GM12875 (cell line): Measurements from ENCODE around the gene PPP2R2D.
A peak's percentile ranks its signal among the peaks of the same experiment; 100 is the strongest.

Experiments
- H3K4me3 ChIP-seq: one replicate; pipeline ENCODE4 v1.5.1; 2011; ENCODE audit warnings: low read depth, low read length, control low read depth
- CTCF ChIP-seq: IDR thresholded peaks from 2 replicates; pipeline ENCODE4 v1.5.1; 2011; ENCODE audit warnings: low read depth, mild to moderate bottlenecking, control low read depth, inconsistent platforms, low read length, moderate library complexity, borderline replicate concordance; ENCODE audit not compliant: insufficient read depth

The PPP2R2D gene

GRCh38 chr10:131938681-131939080, 37.9 kb downstream of the PPP2R2D start:
- TF ChIP-seq CTCF: no peak

GRCh38 chr10:131942455-131942854, 41.6 kb downstream of the PPP2R2D start:
- H3K4me3 ChIP-seq: no peak overlapping the region
- no peak for TF ChIP-seq CTCF

More at GRCh38 chr10:131938681-131939080, 37.9 kb downstream of the PPP2R2D start:
- H3K4me3 ChIP-seq: no peak overlapping the region

GRCh38 chr10:131943021-131943814, 42.4 kb downstream of the PPP2R2D start:
- TF ChIP-seq CTCF: peak; percentile 31; the same call in 1 of the 2 replicates
- H3K4me3 ChIP-seq: no peak overlapping the region

GRCh38 chr10:131944412-131944811, 43.6 kb downstream of the PPP2R2D start:
- no peak for TF ChIP-seq CTCF
- H3K4me3 ChIP-seq: no peak overlapping the region

- TF ChIP-seq CTCF: no peak
- H3K4me3 ChIP-seq: no peak overlapping the region
Measured at GRCh38 chr10:131944976-131945695, 44.3 kb downstream of the PPP2R2D start.

- no peak overlapping the region for H3K4me3 ChIP-seq
- TF ChIP-seq CTCF: no peak
Measured at GRCh38 chr10:131946321-131946751, 45.5 kb downstream of the PPP2R2D start.
